Tibial nerve (tissue), 4 donors: Measurements from ENCODE around the gene IMMP1L. TPM values are rescaled to one million over a fixed set of nuclear protein-coding genes. Genes with fewer than 3 reads are reported as not detected.

Source experiments
- DNase-seq, 2 donors: peaks; one replicate each; pipeline ENCODE4 v3.0.0-alpha.2; 2019; ENCODE audit warnings: low spot score in 2 of 2
- H3K27ac ChIP-seq, 4 donors: fragments of 200-600 bp; sonication (generic) in 3 of 4; one replicate each; pipeline ENCODE4 v1.5.1; 2017 to 2019; ENCODE audit warnings: mild to moderate bottlenecking in 1 of 4
- H3K27me3 ChIP-seq, 2 donors: fragments of 200-600 bp; sonication (generic) in 1 of 2; one replicate each; pipeline versions ENCODE4 v1.5.1 to v1.6.0; 2017 to 2019
- H3K36me3 ChIP-seq, 3 donors: fragments of 200-600 bp; sonication (generic); one replicate each; pipeline ENCODE4 v1.5.1; 2018 to 2019
- H3K4me1 ChIP-seq, 4 donors: fragments of 200-600 bp; sonication (generic) in 3 of 4; one replicate each; pipeline ENCODE4 v1.5.1; 2017 to 2019
- H3K4me3 ChIP-seq, 4 donors: fragments of 200-600 bp; sonication (generic) in 3 of 4; one replicate each; pipeline ENCODE4 v1.5.1; 2017 to 2019; ENCODE audit warnings: mild to moderate bottlenecking in 1 of 4, moderate library complexity in 1 of 4
- H3K9me3 ChIP-seq, 4 donors: fragments of 200-600 bp; sonication (generic) in 3 of 4; one replicate each; pipeline ENCODE4 v1.5.1; 2017 to 2019
- CTCF ChIP-seq, 5 experiments: fragments of 200-600 bp in 3 of 5; fragments of 450-650 bp in 2 of 5; sonication (generic) in 3 of 5; IDR thresholded peaks; one replicate each; pipeline ENCODE4 v1.5.1; 2016 to 2019; ENCODE audit warnings: antibody characterized with exemption in 5 of 5, mild to moderate bottlenecking in 3 of 5, moderate library complexity in 2 of 5
- EP300 ChIP-seq, 2 donors: sonication (generic); formaldehyde crosslinking; IDR thresholded peaks; one replicate each; pipeline ENCODE4 v1.6.1; 2017; ENCODE audit warnings: antibody characterized with exemption in 2 of 2, mild to moderate bottlenecking in 1 of 2
- POLR2A ChIP-seq, 2 donors: fragments of 450-650 bp; IDR thresholded peaks; one replicate each; pipeline ENCODE4 v1.6.1; 2017; ENCODE audit warnings: antibody characterized with exemption in 2 of 2, mild to moderate bottlenecking in 2 of 2, moderate library complexity in 2 of 2
- WGBS, 2 donors: methylation state at CpG; one replicate each; pipeline ENCODE4 v1.1.5; 2018; 5-methylcytosine and 5-hydroxymethylcytosine counted together
- total RNA-seq, 4 donors: library from RNA; depleted of rRNA; stranded (reverse); fragments of >200 nt; gene quantifications; one replicate each; pipeline ENCODE4 v1.1.0, GENCODE V29; 2016

IMMP1L gene
- total RNA-seq, 4 donors from 2014 or later = 22.5 to 119 (median 37.5) TPM

DNA sequence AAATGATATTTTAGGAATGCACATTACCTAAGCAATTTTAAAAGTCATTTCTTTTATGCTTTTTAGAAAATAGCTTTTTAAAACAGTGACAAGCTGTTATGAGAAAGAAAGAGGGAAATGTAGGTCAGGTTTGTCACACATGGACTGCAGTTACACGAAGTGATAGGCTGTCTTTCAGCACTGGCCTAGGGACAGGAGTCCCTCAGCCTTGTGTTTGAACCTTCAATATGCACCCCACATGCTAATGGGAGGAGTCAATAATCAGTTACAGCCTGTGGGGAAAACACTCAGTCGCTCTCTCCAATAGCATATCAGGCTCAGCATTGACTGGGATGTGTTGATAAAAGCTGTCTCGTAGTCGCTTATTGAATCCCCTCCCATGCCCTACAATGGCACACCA lies 94.0 kb downstream of the IMMP1L start:
- TF ChIP-seq CTCF (IDR thresholded peaks at IDR 0.05) (no peak), EP300 (IDR thresholded peaks at IDR 0.05) (no peak), POLR2A (IDR thresholded peaks at IDR 0.05) (no peak)
- H3K9me3 ChIP-seq = no peaks in the 10 kb centered on the region
- no peak overlapping the region for H3K27ac ChIP-seq
- no peak for DNase-seq
- H3K36me3 ChIP-seq = peaks cover 0 to 7% (median 0%) of the 10 kb centered on the region in 3 donors
- H3K4me1 ChIP-seq = no peaks in the 10 kb centered on the region
- H3K4me3 ChIP-seq = no peak overlapping the region
- 88 to 92% methylated on average over 4 of the region's 4 CpGs for WGBS, 2 donors
- H3K27me3 ChIP-seq = no peaks in the 10 kb centered on the region

GRCh38 chr11:31414338-31414737 lies 95.1 kb downstream of the IMMP1L start:
- no peak overlapping the region for H3K4me3 ChIP-seq
- no peaks in the 10 kb centered on the region for H3K4me1 ChIP-seq
- H3K27me3 ChIP-seq = no peaks in the 10 kb centered on the region
- H3K9me3 ChIP-seq = no peaks in the 10 kb centered on the region
- H3K36me3 ChIP-seq = peaks cover 0 to 7% (median 0%) of the 10 kb centered on the region in 3 donors
- 82 to 86% methylated on average over 3 of the region's 3 CpGs for WGBS, 2 donors
- H3K27ac ChIP-seq = no peak overlapping the region
- TF ChIP-seq POLR2A (IDR thresholded peaks at IDR 0.05) (no peak), EP300 (IDR thresholded peaks at IDR 0.05) (no peak), CTCF (IDR thresholded peaks at IDR 0.05) (no peak)
- no peak for DNase-seq

- WGBS, 2 donors = 96 to 97% methylated on average over 2 of the region's 2 CpGs
- Histone ChIP-seq H3K27ac (no peak overlapping the region), H3K36me3 (peaks cover 0 to 7% (median 0%) of the 10 kb centered on the region in 3 donors), H3K27me3 (no peaks in the 10 kb centered on the region), H3K4me3 (no peak overlapping the region), H3K9me3 (no peaks in the 10 kb centered on the region), H3K4me1 (no peaks in the 10 kb centered on the region)
- DNase-seq = no peak
- no peak for TF ChIP-seq EP300 (IDR thresholded peaks at IDR 0.05)
- no peak for TF ChIP-seq POLR2A (IDR thresholded peaks at IDR 0.05)
- TF ChIP-seq CTCF (IDR thresholded peaks at IDR 0.05) = no peak
Measured at GRCh38 chr11:31412946-31413345, 96.5 kb downstream of the IMMP1L start.

GRCh38 chr11:31408201-31408600 lies 101.2 kb downstream of the IMMP1L start:
- TF ChIP-seq POLR2A (IDR thresholded peaks at IDR 0.05) = no peak
- no peak for DNase-seq

DNA sequence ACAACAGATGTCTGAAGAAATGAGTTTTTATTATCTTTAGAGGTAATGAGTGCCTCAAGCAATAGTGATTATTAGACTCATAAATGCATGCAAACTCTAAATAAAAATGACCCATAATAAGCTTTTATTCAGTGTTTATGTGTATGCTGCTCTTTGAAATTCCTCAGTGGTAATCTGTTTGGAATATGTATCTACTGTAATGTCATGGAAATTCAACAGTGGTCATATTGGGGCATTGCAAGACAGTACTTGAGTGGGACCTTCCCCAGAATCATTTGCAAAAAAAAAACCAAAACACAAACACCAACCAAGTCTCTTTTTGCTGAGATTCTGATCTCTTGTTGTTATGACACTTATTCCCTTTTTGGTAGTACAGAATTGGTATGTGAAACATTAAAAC lies 104.8 kb downstream of the IMMP1L start:
- peaks cover 0 to 5% (median 0%) of the 10 kb centered on the region in 3 donors for H3K36me3 ChIP-seq
- H3K27me3 ChIP-seq = no peaks in the 10 kb centered on the region
- DNase-seq = no peak
- H3K27ac ChIP-seq = no peak overlapping the region
- no peaks in the 10 kb centered on the region for H3K4me1 ChIP-seq
- H3K9me3 ChIP-seq = no peaks in the 10 kb centered on the region
- H3K4me3 ChIP-seq = no peak overlapping the region
- TF ChIP-seq EP300 (IDR thresholded peaks at IDR 0.05) = no peak
- TF ChIP-seq POLR2A (IDR thresholded peaks at IDR 0.05) = no peak
- no peak for TF ChIP-seq CTCF (IDR thresholded peaks at IDR 0.05)

More at GRCh38 chr11:31408201-31408600, 101.2 kb downstream of the IMMP1L start:
- Histone ChIP-seq H3K27me3 (no peaks in the 10 kb centered on the region), H3K9me3 (no peaks in the 10 kb centered on the region), H3K4me1 (no peaks in the 10 kb centered on the region), H3K27ac (no peak overlapping the region), H3K36me3 (no peaks in the 10 kb centered on the region), H3K4me3 (no peak overlapping the region)
- WGBS, 2 donors = 93 to 97% methylated on average over 2 of the region's 2 CpGs
